Esophagus (tissue), 2 donors: ENCODE results near the gene POLR1D. TPM values are rescaled to one million over a fixed set of nuclear protein-coding genes. Genes with fewer than 3 reads are reported as not detected.
"Not testable (repeated sequence)": the region's sequence is repeated elsewhere in the genome, so short reads cannot be mapped to it uniquely, and the experiment has no call there.

Experiments
- H3K27ac ChIP-seq, 2 donors: one replicate each; pipeline ENCODE4 v1.5.1; 2013; ENCODE audit warnings: low read depth in 2 of 2, mild to moderate bottlenecking in 2 of 2, inconsistent platforms in 1 of 2, low read length in 1 of 2, moderate library complexity in 1 of 2
- H3K27me3 ChIP-seq, 2 donors: one replicate each; pipeline ENCODE4 v1.6.1; 2013; ENCODE audit warnings: low read length in 2 of 2, control low read depth in 1 of 2, mild to moderate bottlenecking in 1 of 2; ENCODE audit not compliant: insufficient read depth in 2 of 2, control insufficient read depth in 1 of 2
- H3K36me3 ChIP-seq, 2 donors: one replicate each; pipeline ENCODE4 v1.6.1; 2013; ENCODE audit warnings: low read length in 1 of 2; ENCODE audit not compliant: control insufficient read depth in 2 of 2, insufficient read depth in 2 of 2
- H3K4me1 ChIP-seq, 2 donors: one replicate each; pipeline ENCODE4 v1.6.1; 2013; ENCODE audit warnings: low read length in 1 of 2; ENCODE audit not compliant: control insufficient read depth in 2 of 2, insufficient read depth in 2 of 2
- H3K4me3 ChIP-seq, 2 donors: one replicate each; pipeline ENCODE4 v1.5.1; 2013; ENCODE audit warnings: low read length in 2 of 2, mild to moderate bottlenecking in 2 of 2, low read depth in 1 of 2, moderate library complexity in 1 of 2
- H3K9me3 ChIP-seq, 2 donors: one replicate each; pipeline ENCODE4 v1.6.1; 2013; ENCODE audit warnings: mild to moderate bottlenecking in 2 of 2, low read depth in 1 of 2, low read length in 1 of 2, moderate library complexity in 1 of 2; ENCODE audit not compliant: control insufficient read depth in 2 of 2, insufficient read depth in 1 of 2
- WGBS, 2 donors: extraction: QIAGEN DNeasy Blood & Tissue Kit; methylation state at CpG; one replicate each; pipeline ENCODE4 v1.1.7; 2013; 5-methylcytosine and 5-hydroxymethylcytosine counted together
- polyA plus RNA-seq, 2 donors: library from polyadenylated mRNA; stranded (reverse); fragments of 200-250 nt; gene quantifications; one replicate each; pipeline ENCODE4 v1.2.3, GENCODE V29; 2013
- donor health status: healthy with polysubstance abuse.
- donor health status: Bipolar disorder and iron deficiency.

POLR1D gene
- polyA plus RNA-seq, 2 donors, result 126 to 133 TPM

- Histone ChIP-seq H3K36me3 (no peaks in the 10 kb centered on the region), H3K4me3 (no peak overlapping the region), H3K9me3 (no peaks in the 10 kb centered on the region), H3K27ac (no peak overlapping the region), H3K4me1 (peaks cover 0 to 2% of the 10 kb centered on the region in 2 donors), H3K27me3 (no peaks in the 10 kb centered on the region)
- WGBS, 2 donors, result 80 to 91% methylated on average over 3 of the region's 3 CpGs
Measured at GRCh38 chr13:27624071-27624470, 2.4 kb downstream of the POLR1D start.

DNA sequence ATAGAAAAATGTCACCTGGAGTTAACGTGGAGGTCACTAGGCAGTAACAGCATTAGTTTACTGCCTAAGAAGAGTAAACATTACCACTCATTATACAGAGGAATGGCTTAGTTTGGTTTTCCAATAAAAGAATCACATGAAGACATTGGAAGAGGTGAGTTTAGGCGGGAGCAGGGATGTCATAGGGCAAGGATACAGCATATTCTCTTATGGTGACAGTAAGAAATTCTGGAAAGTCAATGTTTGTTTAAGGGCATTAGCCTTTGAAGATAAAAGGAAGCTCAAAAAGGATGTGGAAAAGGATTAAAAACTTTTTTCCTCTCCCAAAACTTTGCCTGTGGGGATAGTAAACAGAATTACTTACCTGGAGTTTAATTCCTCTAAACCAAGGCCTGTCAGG, 4.1 kb downstream of the POLR1D start:
- Histone ChIP-seq H3K4me1 (peaks cover 0 to 4% of the 10 kb centered on the region in 2 donors), H3K27ac (no peak overlapping the region), H3K9me3 (no peaks in the 10 kb centered on the region), H3K27me3 (no peaks in the 10 kb centered on the region), H3K4me3 (no peak overlapping the region), H3K36me3 (no peaks in the 10 kb centered on the region)
- 68 to 69% methylated on average over 2 of the region's 2 CpGs for WGBS, 2 donors

GRCh38 chr13:27627380-27627779, 5.7 kb downstream of the POLR1D start:
- no peaks in the 10 kb centered on the region for H3K27me3 ChIP-seq
- H3K4me1 ChIP-seq, result peaks cover 0 to 4% of the 10 kb centered on the region in 2 donors
- no peaks in the 10 kb centered on the region for H3K36me3 ChIP-seq
- H3K27ac ChIP-seq, result no peak overlapping the region
- WGBS, 2 donors, result 58 to 83% methylated on average over 3 of the region's 3 CpGs
- no peak overlapping the region for H3K4me3 ChIP-seq
- H3K9me3 ChIP-seq, result no peaks in the 10 kb centered on the region

DNA sequence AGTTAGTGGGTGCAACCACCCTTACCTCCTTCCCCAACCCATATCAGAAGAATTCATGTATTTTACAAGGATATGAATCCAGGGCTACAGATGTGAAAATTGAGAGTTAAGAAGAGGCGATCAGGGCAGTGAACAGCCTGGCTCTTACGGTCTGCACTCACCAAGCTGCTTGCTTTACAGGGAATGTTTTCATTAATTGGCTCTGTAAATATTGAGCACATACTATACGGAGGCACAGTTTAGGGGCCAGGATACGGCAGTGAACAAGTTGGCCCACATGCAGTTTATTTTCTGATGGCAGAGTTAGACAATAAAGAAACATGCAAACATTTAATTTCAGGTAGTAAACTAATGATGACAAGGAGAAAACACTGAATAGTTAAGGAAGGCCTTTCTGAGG, 6.4 kb downstream of the POLR1D start:
- WGBS, 2 donors, result 58 to 69% methylated on average over 4 of the region's 4 CpGs
- Histone ChIP-seq H3K36me3 (no peaks in the 10 kb centered on the region), H3K9me3 (no peaks in the 10 kb centered on the region), H3K27ac (no peak overlapping the region), H3K4me1 (peaks cover 0 to 4% of the 10 kb centered on the region in 2 donors), H3K27me3 (no peaks in the 10 kb centered on the region), H3K4me3 (no peak overlapping the region)

- not testable (repeated sequence) for H3K4me1 ChIP-seq, H3K9me3 ChIP-seq, H3K27ac ChIP-seq, H3K27me3 ChIP-seq, H3K36me3 ChIP-seq, H3K4me3 ChIP-seq
- 97 to 99% methylated on average over 4 of the region's 4 CpGs for WGBS, 2 donors
Measured at GRCh38 chr13:27628766-27629165, 7.1 kb downstream of the POLR1D start.

GRCh38 chr13:27631156-27631555, 9.5 kb downstream of the POLR1D start:
- Histone ChIP-seq H3K27me3 (no peaks in the 10 kb centered on the region), H3K4me1 (peaks cover 0 to 4% of the 10 kb centered on the region in 2 donors), H3K9me3 (no peaks in the 10 kb centered on the region), H3K4me3 (no peak overlapping the region), H3K36me3 (no peaks in the 10 kb centered on the region), H3K27ac (no peak overlapping the region)
- 90 to 93% methylated on average over 4 of the region's 4 CpGs for WGBS, 2 donors

GRCh38 chr13:27631665-27632064, 10.0 kb downstream of the POLR1D start:
- no peak overlapping the region for H3K4me3 ChIP-seq
- no peaks in the 10 kb centered on the region for H3K27me3 ChIP-seq
- WGBS, 2 donors, result 94% methylated on average over 2 of the region's 2 CpGs
- H3K36me3 ChIP-seq, result no peaks in the 10 kb centered on the region
- no peaks in the 10 kb centered on the region for H3K9me3 ChIP-seq
- no peak overlapping the region for H3K27ac ChIP-seq
- H3K4me1 ChIP-seq, result peaks cover 0 to 4% of the 10 kb centered on the region in 2 donors

- H3K4me1 ChIP-seq, result peaks cover 0 to 4% of the 10 kb centered on the region in 2 donors
- no peak overlapping the region for H3K27ac ChIP-seq
- H3K27me3 ChIP-seq, result no peaks in the 10 kb centered on the region
- H3K9me3 ChIP-seq, result no peaks in the 10 kb centered on the region
- no peak overlapping the region for H3K4me3 ChIP-seq
- H3K36me3 ChIP-seq, result no peaks in the 10 kb centered on the region
- 85 to 90% methylated on average over 4 of the region's 4 CpGs for WGBS, 2 donors
Measured at GRCh38 chr13:27632214-27632613, 10.5 kb downstream of the POLR1D start.

GRCh38 chr13:27632648-27633047, 11.0 kb downstream of the POLR1D start:
- Histone ChIP-seq H3K27ac (peak overlapping the region; percentile 1 to 31), H3K9me3 (no peaks in the 10 kb centered on the region), H3K36me3 (no peaks in the 10 kb centered on the region), H3K27me3 (no peaks in the 10 kb centered on the region), H3K4me3 (no peak overlapping the region), H3K4me1 (peaks cover 0 to 4% of the 10 kb centered on the region in 2 donors)
- WGBS, 2 donors, result 88 to 91% methylated on average over 1 of the region's 1 CpG

- 46 to 61% methylated on average over 2 of the region's 2 CpGs for WGBS, 2 donors
Measured at GRCh38 chr13:27634231-27634630, 12.5 kb downstream of the POLR1D start.

More at GRCh38 chr13:27634231-27634630, 12.5 kb downstream of the POLR1D start:
- H3K4me3 ChIP-seq, result no peak overlapping the region
- H3K27me3 ChIP-seq, result no peaks in the 10 kb centered on the region
- no peaks in the 10 kb centered on the region for H3K9me3 ChIP-seq
- no peaks in the 10 kb centered on the region for H3K36me3 ChIP-seq
- peak overlapping the region in 1 of 2 donors; percentile 78 for H3K27ac ChIP-seq
- H3K4me1 ChIP-seq, result peaks cover 0 to 7% of the 10 kb centered on the region in 2 donors
